SK-N-SH treated with all-trans-retinoic acid at 6 μM for 48 hours (cell line): Measurements from ENCODE around the gene PLB1.
A peak's percentile ranks its signal among the peaks of the same experiment; 100 is the strongest.

Source experiments
- ATAC-seq: fragments of 200-7000 bp; cut with Tn5 transposase; 3 replicates; pipeline ENCODE4 v1.9.1; 2020; ENCODE audit warnings: mild to moderate bottlenecking, moderate library complexity
- ARNTL ChIP-seq: fragments of 450-650 bp; formaldehyde crosslinking; IDR thresholded peaks from 2 replicates; pipeline ENCODE4 v1.5.0; 2020; ENCODE audit warnings: low read depth, mild to moderate bottlenecking, moderate library complexity, borderline replicate concordance
- BACH2 ChIP-seq: fragments of 250-450 bp; sonication (Bioruptor Pico); IDR thresholded peaks from 2 replicates; pipeline ENCODE4 v1.9.0; 2021; ENCODE audit warnings: mild to moderate bottlenecking, borderline replicate concordance
- CREB5 ChIP-seq: fragments of 250-450 bp; sonication (Bioruptor Pico); IDR thresholded peaks from 2 replicates; pipeline ENCODE4 v1.5.1; 2020; ENCODE audit warnings: low read depth, mild to moderate bottlenecking, moderate library complexity
- CSDC2 ChIP-seq: fragments of 250-450 bp; sonication (Bioruptor Pico); IDR thresholded peaks from 2 replicates; pipeline ENCODE4 v1.5.0; 2020; ENCODE audit warnings: mild to moderate bottlenecking, moderate library complexity
- CSRNP3 ChIP-seq: fragments of 250-450 bp; sonication (Bioruptor Pico); IDR thresholded peaks from 2 replicates; pipeline ENCODE4 v1.5.1; 2021; ENCODE audit warnings: mild to moderate bottlenecking, moderate library complexity
- ESRRG ChIP-seq: fragments of 250-450 bp; sonication (Bioruptor Pico); IDR thresholded peaks from 2 replicates; pipeline ENCODE4 v1.6.1; 2021; ENCODE audit warnings: mild to moderate bottlenecking
- GLIS3 ChIP-seq: fragments of 250-450 bp; sonication (Bioruptor Pico); IDR thresholded peaks from 2 replicates; pipeline ENCODE4 v1.5.0; 2020; ENCODE audit warnings: mild to moderate bottlenecking, moderate library complexity
- ISL1 ChIP-seq: fragments of 250-450 bp; sonication (Bioruptor Pico); IDR thresholded peaks from 2 replicates; pipeline ENCODE4 v2.1.2; 2022; ENCODE audit warnings: mild to moderate bottlenecking, moderate library complexity
- OSR1 ChIP-seq: fragments of 250-450 bp; sonication (Bioruptor Pico); IDR thresholded peaks from 2 replicates; pipeline ENCODE4 v1.8.0; 2022; ENCODE audit warnings: moderate library complexity, mild to moderate bottlenecking, inconsistent platforms
- PATZ1 ChIP-seq: fragments of 250-450 bp; sonication (Bioruptor Pico); IDR thresholded peaks from 2 replicates; pipeline ENCODE4 v1.8.0; 2020; ENCODE audit warnings: mild to moderate bottlenecking, moderate library complexity, borderline replicate concordance
- POU6F1 ChIP-seq: fragments of 250-450 bp; sonication (Bioruptor Pico); IDR thresholded peaks from 2 replicates; pipeline ENCODE4 v1.8.0; 2021; ENCODE audit warnings: low read depth, mild to moderate bottlenecking, moderate library complexity, borderline replicate concordance
- PPARA ChIP-seq: fragments of 250-450 bp; sonication (Bioruptor Pico); IDR thresholded peaks from 2 replicates; pipeline ENCODE4 v1.5.0; 2020; ENCODE audit warnings: mild to moderate bottlenecking, borderline replicate concordance
- RARB ChIP-seq: fragments of 250-450 bp; sonication (Bioruptor Pico); IDR thresholded peaks from 2 replicates; pipeline ENCODE4 v1.8.0; 2021; ENCODE audit warnings: mild to moderate bottlenecking, moderate library complexity
- SNAI2 ChIP-seq: fragments of 250-450 bp; sonication (Bioruptor Pico); IDR thresholded peaks from 2 replicates; pipeline ENCODE4 v1.5.0; 2020; ENCODE audit warnings: mild to moderate bottlenecking, moderate library complexity
- TCF4 ChIP-seq: fragments of 250-450 bp; sonication (Bioruptor Pico); IDR thresholded peaks from 2 replicates; pipeline ENCODE4 v1.8.0; 2021; ENCODE audit warnings: mild to moderate bottlenecking, moderate library complexity, borderline replicate concordance
- TOX ChIP-seq: fragments of 250-450 bp; sonication (Bioruptor Pico); IDR thresholded peaks from 2 replicates; pipeline ENCODE4 v1.8.0; 2021; ENCODE audit warnings: mild to moderate bottlenecking, moderate library complexity, borderline replicate concordance
- TSHZ2 ChIP-seq: fragments of 250-450 bp; sonication (Bioruptor Pico); IDR thresholded peaks from 2 replicates; pipeline ENCODE4 v1.5.0; 2020; ENCODE audit warnings: mild to moderate bottlenecking, moderate library complexity
- ZC3H10 ChIP-seq: fragments of 250-450 bp; sonication (Bioruptor Pico); IDR thresholded peaks from 2 replicates; pipeline ENCODE4 v1.5.1; 2021; ENCODE audit warnings: mild to moderate bottlenecking, moderate library complexity
- ZFP3 ChIP-seq: fragments of 250-450 bp; sonication (Bioruptor Pico); IDR thresholded peaks from 2 replicates; pipeline ENCODE4 v1.5.0; 2020; ENCODE audit warnings: mild to moderate bottlenecking, moderate library complexity
- ZFP30 ChIP-seq: fragments of 450-650 bp; formaldehyde crosslinking; IDR thresholded peaks from 2 replicates; pipeline ENCODE4 v1.5.0; 2022; ENCODE audit warnings: mild to moderate bottlenecking, moderate library complexity
- ZNF565 ChIP-seq: fragments of 450-650 bp; formaldehyde crosslinking; conservative IDR thresholded peaks from 2 replicates; pipeline ENCODE4 v1.5.0; 2020; ENCODE audit warnings: low read depth, mild to moderate bottlenecking, moderate library complexity
- ZNF70 ChIP-seq: fragments of 450-650 bp; formaldehyde crosslinking; IDR thresholded peaks from 2 replicates; pipeline ENCODE4 v1.5.0; 2020; ENCODE audit warnings: mild to moderate bottlenecking, moderate library complexity
- ZNF8 ChIP-seq: fragments of 450-650 bp; formaldehyde crosslinking; IDR thresholded peaks from 2 replicates; pipeline ENCODE4 v1.5.0; 2020; ENCODE audit warnings: mild to moderate bottlenecking, moderate library complexity

Gene PLB1

GRCh38 chr2:28664120-28664842, 168.4 kb downstream of the PLB1 start:
- peak; percentile 76 for ATAC-seq
- TF ChIP-seq ISL1 (CRISPR knock-in tag) (peak; percentile 92), OSR1 (CRISPR knock-in tag) (no peak), ZFP3 (CRISPR knock-in tag) (peak; percentile 96), TCF4 (CRISPR knock-in tag) (peak; percentile 98), SNAI2 (CRISPR knock-in tag) (peak; percentile 100), PATZ1 (CRISPR knock-in tag) (peak; percentile 61; the same call in 1 of the 2 replicates), CSDC2 (CRISPR knock-in tag) (peak; percentile 100), RARB (CRISPR knock-in tag) (no peak), TSHZ2 (CRISPR knock-in tag) (peak; percentile 100), CSRNP3 (CRISPR knock-in tag) (peak; percentile 99), ARNTL (CRISPR knock-in tag) (peak; percentile 99), PPARA (CRISPR knock-in tag) (peak; percentile 100), POU6F1 (CRISPR knock-in tag) (peak; percentile 99; the same call in 1 of the 2 replicates), ZFP30 (peak; percentile 93), CREB5 (CRISPR knock-in tag) (peak; percentile 99), ZNF565 (CRISPR knock-in tag) (peak; percentile 100), GLIS3 (CRISPR knock-in tag) (peak; percentile 99), ZNF70 (CRISPR knock-in tag) (peak; percentile 96), ESRRG (CRISPR knock-in tag) (peak; percentile 99), TOX (CRISPR knock-in tag) (no peak), ZC3H10 (CRISPR knock-in tag) (no peak), BACH2 (CRISPR knock-in tag) (peak; percentile 100), ZNF8 (CRISPR knock-in tag) (peak; percentile 96)

GRCh38 chr2:28665041-28665704, 169.3 kb downstream of the PLB1 start:
- no peak for TF ChIP-seq ZNF8 (CRISPR knock-in tag)
- no peak for TF ChIP-seq POU6F1 (CRISPR knock-in tag)
- no peak for TF ChIP-seq ESRRG (CRISPR knock-in tag)
- TF ChIP-seq ZNF70 (CRISPR knock-in tag) = no peak
- peak; percentile 80; the same call in 1 of the 2 replicates for TF ChIP-seq TCF4 (CRISPR knock-in tag)
- TF ChIP-seq TSHZ2 (CRISPR knock-in tag) = peak; percentile 70; the same call in 1 of the 2 replicates
- no peak for TF ChIP-seq CREB5 (CRISPR knock-in tag)
- ATAC-seq = peak; percentile 84
